Esophagus (tissue), 2 donors: ENCODE results near the gene PTPA. TPM values are rescaled to one million over a fixed set of nuclear protein-coding genes. Genes with fewer than 3 reads are reported as not detected.
A peak's percentile ranks its signal among the peaks of the same experiment; 100 is the strongest.
"Not testable (repeated sequence)": the region's sequence is repeated elsewhere in the genome, so short reads cannot be mapped to it uniquely, and the experiment has no call there.

Experiments used
- H3K27ac ChIP-seq, 2 donors: one replicate each; pipeline ENCODE4 v1.5.1; 2013; ENCODE audit warnings: low read depth in 2 of 2, mild to moderate bottlenecking in 2 of 2, inconsistent platforms in 1 of 2, low read length in 1 of 2, moderate library complexity in 1 of 2
- H3K27me3 ChIP-seq, 2 donors: one replicate each; pipeline ENCODE4 v1.6.1; 2013; ENCODE audit warnings: low read length in 2 of 2, control low read depth in 1 of 2, mild to moderate bottlenecking in 1 of 2; ENCODE audit not compliant: insufficient read depth in 2 of 2, control insufficient read depth in 1 of 2
- H3K36me3 ChIP-seq, 2 donors: one replicate each; pipeline ENCODE4 v1.6.1; 2013; ENCODE audit warnings: low read length in 1 of 2; ENCODE audit not compliant: control insufficient read depth in 2 of 2, insufficient read depth in 2 of 2
- H3K4me1 ChIP-seq, 2 donors: one replicate each; pipeline ENCODE4 v1.6.1; 2013; ENCODE audit warnings: low read length in 1 of 2; ENCODE audit not compliant: control insufficient read depth in 2 of 2, insufficient read depth in 2 of 2
- H3K4me3 ChIP-seq, 2 donors: one replicate each; pipeline ENCODE4 v1.5.1; 2013; ENCODE audit warnings: low read length in 2 of 2, mild to moderate bottlenecking in 2 of 2, low read depth in 1 of 2, moderate library complexity in 1 of 2
- H3K9me3 ChIP-seq, 2 donors: one replicate each; pipeline ENCODE4 v1.6.1; 2013; ENCODE audit warnings: mild to moderate bottlenecking in 2 of 2, low read depth in 1 of 2, low read length in 1 of 2, moderate library complexity in 1 of 2; ENCODE audit not compliant: control insufficient read depth in 2 of 2, insufficient read depth in 1 of 2
- WGBS, 2 donors: extraction: QIAGEN DNeasy Blood & Tissue Kit; methylation state at CpG; one replicate each; pipeline ENCODE4 v1.1.7; 2013; 5-methylcytosine and 5-hydroxymethylcytosine counted together
- polyA plus RNA-seq, 2 donors: library from polyadenylated mRNA; stranded (reverse); fragments of 200-250 nt; gene quantifications; one replicate each; pipeline ENCODE4 v1.2.3, GENCODE V29; 2013
- donor health status: healthy with polysubstance abuse.
- donor health status: Bipolar disorder and iron deficiency.

PTPA gene
- polyA plus RNA-seq, 2 donors = 80.0 to 126 TPM

GRCh38 chr9:129161534-129161837 lies 50.3 kb downstream of the PTPA start:
- H3K36me3 ChIP-seq = no peaks in the 10 kb centered on the region
- WGBS, 2 donors = 90% methylated on average over 6 to 9 of the region's 9 CpGs
- H3K9me3 ChIP-seq = peaks cover 0 to 2% of the 10 kb centered on the region in 2 donors
- no peak overlapping the region for H3K4me3 ChIP-seq
- peaks cover 6 to 17% of the 10 kb centered on the region in 2 donors for H3K4me1 ChIP-seq
- H3K27me3 ChIP-seq = no peaks in the 10 kb centered on the region
- no peak overlapping the region for H3K27ac ChIP-seq

GRCh38 chr9:129162497-129163197 lies 51.4 kb downstream of the PTPA start:
- Histone ChIP-seq H3K4me1 (peaks cover 7 to 21% of the 10 kb centered on the region in 2 donors), H3K27me3 (no peaks in the 10 kb centered on the region), H3K9me3 (peaks cover 0 to 2% of the 10 kb centered on the region in 2 donors), H3K27ac (no peak overlapping the region), H3K4me3 (no peak overlapping the region), H3K36me3 (no peaks in the 10 kb centered on the region)
- WGBS, 2 donors = 93% methylated on average over 11 of the region's 11 CpGs

GRCh38 chr9:129163198-129163670 lies 52.0 kb downstream of the PTPA start:
- not testable (repeated sequence) for H3K27me3 ChIP-seq, H3K36me3 ChIP-seq, H3K4me3 ChIP-seq, H3K9me3 ChIP-seq
- peaks cover 8 to 24% of the 10 kb centered on the region in 2 donors for H3K4me1 ChIP-seq
- 69% methylated on average over 5 of the region's 5 CpGs for WGBS, 2 donors
- peak overlapping the region; percentile 63 to 93 for H3K27ac ChIP-seq

GRCh38 chr9:129163753-129164152 lies 52.5 kb downstream of the PTPA start:
- H3K27me3 ChIP-seq = no peaks in the 10 kb centered on the region
- H3K27ac ChIP-seq = peak overlapping the region; percentile 63 to 93
- WGBS, 2 donors = 66 to 76% methylated on average over 10 of the region's 10 CpGs
- no peaks in the 10 kb centered on the region for H3K36me3 ChIP-seq
- no peak overlapping the region for H3K4me3 ChIP-seq
- H3K4me1 ChIP-seq = peaks cover 8 to 24% of the 10 kb centered on the region in 2 donors
- H3K9me3 ChIP-seq = peaks cover 0 to 2% of the 10 kb centered on the region in 2 donors

- Histone ChIP-seq H3K9me3 (peaks cover 0 to 2% of the 10 kb centered on the region in 2 donors), H3K27me3 (no peaks in the 10 kb centered on the region), H3K4me1 (peaks cover 8 to 24% of the 10 kb centered on the region in 2 donors), H3K36me3 (no peaks in the 10 kb centered on the region), H3K4me3 (no peak overlapping the region), H3K27ac (peak overlapping the region; percentile 86 to 93)
- 28 to 36% methylated on average over 9 of the region's 9 CpGs for WGBS, 2 donors
Observed at GRCh38 chr9:129164246-129164930, 53.2 kb downstream of the PTPA start.

GRCh38 chr9:129165198-129165597 lies 54.0 kb downstream of the PTPA start:
- peaks cover 9 to 24% of the 10 kb centered on the region in 2 donors for H3K4me1 ChIP-seq
- H3K4me3 ChIP-seq = no peak overlapping the region
- H3K27ac ChIP-seq = peak overlapping the region; percentile 24 to 74

GRCh38 chr9:129166623-129167557 lies 55.7 kb downstream of the PTPA start:
- Histone ChIP-seq H3K36me3 (no peaks in the 10 kb centered on the region), H3K4me1 (peaks cover 14 to 24% of the 10 kb centered on the region in 2 donors), H3K27me3 (no peaks in the 10 kb centered on the region), H3K9me3 (no peaks in the 10 kb centered on the region), H3K4me3 (peak overlapping the region in 1 of 2 donors; percentile 30), H3K27ac (peak overlapping the region; percentile 85 to 98)
- WGBS, 2 donors = 11 to 16% methylated on average over 18 of the region's 18 CpGs

More at GRCh38 chr9:129165198-129165597, 54.0 kb downstream of the PTPA start:
- Histone ChIP-seq H3K36me3 (no peaks in the 10 kb centered on the region), H3K9me3 (peaks cover 0 to 2% of the 10 kb centered on the region in 2 donors), H3K27me3 (no peaks in the 10 kb centered on the region)

GRCh38 chr9:129170229-129170628 lies 59.0 kb downstream of the PTPA start:
- WGBS, 2 donors = 60 to 62% methylated on average over 6 of the region's 6 CpGs
- H3K36me3 ChIP-seq = no peaks in the 10 kb centered on the region
- no peak overlapping the region for H3K4me3 ChIP-seq
- peak overlapping the region in 1 of 2 donors; percentile 51 for H3K27ac ChIP-seq
- peaks cover 8 to 18% of the 10 kb centered on the region in 2 donors for H3K4me1 ChIP-seq
- no peaks in the 10 kb centered on the region for H3K9me3 ChIP-seq
- H3K27me3 ChIP-seq = no peaks in the 10 kb centered on the region

- Histone ChIP-seq H3K4me1 (peaks cover 8 to 12% of the 10 kb centered on the region in 2 donors), H3K9me3 (no peaks in the 10 kb centered on the region), H3K27me3 (no peaks in the 10 kb centered on the region), H3K27ac (no peak overlapping the region), H3K4me3 (no peak overlapping the region), H3K36me3 (no peaks in the 10 kb centered on the region)
- whole genome bisulfite sequencing, 2 donors = 61 to 64% methylated on average over 7 of the region's 7 CpGs
Observed at GRCh38 chr9:129171993-129172751, 61.0 kb downstream of the PTPA start.
